Kasumi-1 (cell line): Measurements from ENCODE around the gene DPYSL5.
"Not testable (repeated sequence)": the region's sequence is repeated elsewhere in the genome, so short reads cannot be mapped to it uniquely, and the experiment has no call there.

Source experiments
- DNase-seq, 2 experiments: peaks; one replicate each; lab custom pipeline; 2025; lab: John Stamatoyannopoulos, UW

DPYSL5 gene, protein sequence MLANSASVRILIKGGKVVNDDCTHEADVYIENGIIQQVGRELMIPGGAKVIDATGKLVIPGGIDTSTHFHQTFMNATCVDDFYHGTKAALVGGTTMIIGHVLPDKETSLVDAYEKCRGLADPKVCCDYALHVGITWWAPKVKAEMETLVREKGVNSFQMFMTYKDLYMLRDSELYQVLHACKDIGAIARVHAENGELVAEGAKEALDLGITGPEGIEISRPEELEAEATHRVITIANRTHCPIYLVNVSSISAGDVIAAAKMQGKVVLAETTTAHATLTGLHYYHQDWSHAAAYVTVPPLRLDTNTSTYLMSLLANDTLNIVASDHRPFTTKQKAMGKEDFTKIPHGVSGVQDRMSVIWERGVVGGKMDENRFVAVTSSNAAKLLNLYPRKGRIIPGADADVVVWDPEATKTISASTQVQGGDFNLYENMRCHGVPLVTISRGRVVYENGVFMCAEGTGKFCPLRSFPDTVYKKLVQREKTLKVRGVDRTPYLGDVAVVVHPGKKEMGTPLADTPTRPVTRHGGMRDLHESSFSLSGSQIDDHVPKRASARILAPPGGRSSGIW

DNA sequence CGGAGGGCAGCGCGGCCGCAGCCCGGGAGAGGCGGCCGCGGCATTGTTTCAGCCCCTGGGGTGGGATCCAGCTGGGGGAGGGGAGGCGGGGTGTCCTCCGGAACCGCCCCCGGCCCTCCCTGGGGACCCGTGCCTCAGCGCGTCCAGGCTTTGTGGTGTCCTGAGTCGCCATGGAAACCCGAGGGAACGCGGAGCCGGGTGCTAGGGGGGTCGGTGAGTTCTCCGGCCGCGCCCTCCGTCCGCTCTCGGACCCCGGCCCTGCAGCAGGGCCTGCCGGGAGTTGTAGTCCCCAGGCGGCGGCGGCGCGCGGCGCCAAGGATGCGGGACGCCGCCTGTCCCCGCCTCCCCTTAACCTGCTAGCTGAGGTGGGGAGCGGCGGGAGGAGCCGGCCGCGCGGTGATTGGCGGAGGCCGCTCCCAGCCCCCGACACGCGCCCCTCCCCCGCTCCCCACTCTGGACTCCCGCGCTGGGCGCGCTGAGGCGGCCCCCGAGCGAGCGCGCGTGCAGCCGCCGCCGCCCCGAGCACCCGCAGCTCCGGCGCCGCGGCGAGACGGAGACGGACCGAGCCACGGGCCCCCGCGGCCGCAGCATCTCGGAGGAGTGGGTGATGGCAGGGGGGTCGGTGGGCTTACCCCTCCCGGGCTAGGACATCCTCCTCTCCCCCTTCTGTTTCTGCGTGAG is at the start of gene DPYSL5:
Gene DPYSL5 (plus strand): TSS at position 478 of the 681 bp plus-strand sequence. CDS start 50,368 bp downstream, outside the sequence.
- no peak for DNase-seq

DNA sequence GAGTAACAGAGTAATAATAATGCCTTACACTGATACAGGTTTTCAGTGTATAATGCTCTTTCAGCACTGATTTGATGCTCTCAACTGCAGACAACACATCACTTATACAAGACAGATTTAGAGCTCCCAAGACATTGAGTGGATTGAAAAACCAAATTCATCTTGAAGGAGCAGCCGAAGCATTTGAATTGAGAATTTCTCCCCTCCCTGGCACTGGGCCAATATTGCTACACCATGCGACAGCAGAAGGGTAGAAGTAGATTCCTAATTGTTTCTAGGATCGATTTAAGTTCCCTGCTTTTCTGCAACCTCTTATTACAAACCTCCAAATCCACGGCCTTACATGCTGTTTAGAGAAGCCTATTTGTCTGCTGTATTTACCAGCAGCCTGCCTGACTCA is 46.6 kb upstream of the DPYSL5 start:
- DNase-seq = no peak

DNA sequence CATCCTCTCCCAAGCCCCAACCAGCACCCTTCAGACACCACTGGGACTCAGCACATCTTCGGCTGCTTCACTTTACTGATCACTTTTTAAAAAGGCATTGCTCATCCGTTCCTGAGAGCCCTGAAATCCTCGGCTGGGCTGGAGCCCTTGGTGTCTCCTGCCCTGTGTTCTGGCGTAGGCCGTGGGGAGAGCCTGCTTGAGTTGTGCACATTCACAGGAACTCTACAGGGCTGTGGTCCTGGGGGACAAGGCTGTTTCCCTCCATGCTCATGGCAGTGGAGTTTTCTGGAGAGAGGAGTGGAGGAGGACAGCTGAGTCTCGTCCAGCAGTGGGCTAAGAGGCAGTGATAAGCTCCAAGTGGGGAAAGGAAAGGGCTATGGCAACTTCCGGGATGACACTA is 46.1 kb upstream of the DPYSL5 start:
- no peak for DNase-seq

DNA sequence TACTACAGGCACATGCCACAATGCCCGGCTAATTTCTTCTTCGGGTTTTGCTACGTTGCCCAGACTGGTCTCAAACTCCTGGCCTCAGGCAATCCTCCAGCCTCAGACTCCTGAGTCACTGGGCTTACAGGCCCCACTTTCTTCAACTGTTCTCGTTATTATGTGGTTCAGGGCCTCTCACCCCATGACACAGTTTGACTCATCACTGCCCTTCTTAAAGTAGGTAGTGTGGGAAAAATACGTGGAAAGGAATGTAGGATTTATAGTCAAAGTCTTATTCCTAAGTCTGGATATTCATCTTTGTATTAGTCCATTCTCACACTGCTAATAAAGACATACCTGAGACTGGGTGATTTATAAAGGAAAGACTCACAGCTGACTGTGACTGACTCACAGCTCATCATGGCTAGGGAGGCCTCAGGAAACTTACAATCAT is 42.7 kb upstream of the DPYSL5 start:
- DNase-seq = no peak

DNA sequence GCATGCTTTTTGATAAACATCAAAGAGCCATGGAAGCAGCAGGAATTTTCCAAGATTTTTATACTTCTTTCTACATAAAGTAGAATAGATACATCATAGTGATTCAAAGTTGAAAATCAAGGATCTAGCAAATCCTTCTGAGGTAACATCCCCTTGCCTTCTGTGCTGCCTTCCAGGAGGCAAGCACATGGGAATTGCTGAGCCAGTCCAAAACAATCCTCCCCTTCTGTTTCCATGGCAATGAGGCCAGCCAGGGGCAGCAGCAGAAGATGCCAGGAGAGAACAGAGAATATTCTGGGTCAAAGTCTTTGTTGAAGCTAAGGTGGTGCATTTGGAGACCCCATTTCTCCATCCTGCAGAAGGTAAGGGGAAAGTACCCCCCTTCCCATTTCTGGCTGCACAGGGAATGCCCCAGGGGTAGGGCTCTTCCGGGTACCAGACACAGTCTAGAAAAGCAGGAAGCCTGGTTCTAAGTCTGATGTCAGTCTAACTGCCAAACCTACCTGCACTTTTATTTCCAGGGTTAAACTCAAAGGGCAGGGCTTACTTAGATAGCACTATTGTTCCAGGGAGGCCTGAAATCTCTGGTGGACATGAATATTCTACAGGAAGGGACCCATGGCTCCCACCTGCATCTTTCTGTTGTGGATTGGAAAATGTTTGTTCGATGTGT is 40.0 kb upstream of the DPYSL5 start:
- no peak for DNase-seq

DNA sequence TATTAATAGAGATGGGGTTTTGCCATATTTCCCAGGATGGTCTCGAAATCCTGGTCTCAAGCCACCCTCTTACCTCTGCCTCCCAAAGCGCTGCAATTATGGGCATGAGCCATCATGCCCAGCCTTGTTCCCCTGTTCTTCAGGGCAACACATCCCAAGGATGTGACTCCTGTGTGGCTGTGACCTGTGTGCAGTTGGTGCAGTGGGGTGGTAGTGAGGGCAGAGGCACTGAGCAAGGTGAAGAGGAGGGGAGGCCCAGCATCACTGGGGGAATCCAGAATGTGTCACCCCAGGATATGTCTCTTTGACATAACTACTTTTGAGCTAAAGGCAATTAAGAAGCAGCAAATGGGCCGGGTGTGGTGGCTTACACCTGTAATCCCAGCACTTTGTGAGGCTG is 38.7 kb upstream of the DPYSL5 start:
- no peak for DNase-seq

DNA sequence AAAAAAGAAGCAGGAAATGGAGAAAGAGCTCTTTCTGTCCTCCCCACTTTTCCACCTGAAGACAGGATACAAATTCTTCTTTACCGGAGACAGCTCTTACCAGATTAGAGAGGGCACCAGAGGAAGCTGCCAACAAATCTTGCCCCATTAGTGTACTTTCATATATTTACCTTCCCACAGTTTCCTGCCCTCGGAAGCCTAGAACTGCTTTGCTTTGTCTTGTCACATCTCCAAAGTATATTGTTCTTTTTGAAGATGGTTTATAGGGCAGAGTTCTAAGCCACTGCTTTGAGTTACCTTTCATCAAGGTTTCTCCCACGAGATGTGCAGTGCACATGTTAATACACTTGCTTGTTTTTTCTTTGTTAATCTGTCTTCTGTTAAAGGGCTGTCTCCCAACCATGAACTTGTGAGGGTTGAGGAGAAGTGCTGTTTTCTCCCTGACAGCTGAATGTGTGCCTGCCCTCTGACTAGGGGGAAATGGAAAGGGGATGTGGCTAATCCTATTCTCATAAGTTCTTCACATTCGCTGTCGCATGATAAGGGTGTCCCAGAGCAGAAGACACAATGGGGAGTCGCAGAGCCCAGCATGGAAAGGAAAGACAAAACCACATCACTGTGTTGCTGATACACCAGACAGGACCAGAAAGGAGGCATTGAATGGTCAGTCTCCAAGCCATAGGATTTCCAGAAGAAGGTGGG is 37.9 kb upstream of the DPYSL5 start:
- peak; percentile 81 to 85 for DNase-seq

DNA sequence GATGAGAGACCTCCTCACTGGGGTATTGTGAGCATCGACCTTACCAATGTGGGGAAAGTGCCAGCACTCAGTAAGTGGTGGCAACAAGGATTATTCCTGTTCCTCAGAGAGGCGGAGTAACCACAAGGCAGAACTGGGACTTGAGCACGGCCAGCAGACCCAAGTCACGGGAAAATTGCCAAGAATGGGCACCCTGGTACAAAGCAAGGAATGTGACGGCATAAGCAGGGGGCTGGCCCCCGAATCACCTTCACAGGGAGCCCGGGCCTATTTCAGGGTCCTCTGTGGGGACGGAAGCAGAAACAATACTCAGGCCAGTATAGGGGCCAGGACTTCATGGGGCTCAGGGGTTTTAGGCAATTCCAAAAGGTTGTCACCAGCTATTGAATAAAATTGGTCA is 36.7 kb upstream of the DPYSL5 start:
- DNase-seq = no peak

DNA sequence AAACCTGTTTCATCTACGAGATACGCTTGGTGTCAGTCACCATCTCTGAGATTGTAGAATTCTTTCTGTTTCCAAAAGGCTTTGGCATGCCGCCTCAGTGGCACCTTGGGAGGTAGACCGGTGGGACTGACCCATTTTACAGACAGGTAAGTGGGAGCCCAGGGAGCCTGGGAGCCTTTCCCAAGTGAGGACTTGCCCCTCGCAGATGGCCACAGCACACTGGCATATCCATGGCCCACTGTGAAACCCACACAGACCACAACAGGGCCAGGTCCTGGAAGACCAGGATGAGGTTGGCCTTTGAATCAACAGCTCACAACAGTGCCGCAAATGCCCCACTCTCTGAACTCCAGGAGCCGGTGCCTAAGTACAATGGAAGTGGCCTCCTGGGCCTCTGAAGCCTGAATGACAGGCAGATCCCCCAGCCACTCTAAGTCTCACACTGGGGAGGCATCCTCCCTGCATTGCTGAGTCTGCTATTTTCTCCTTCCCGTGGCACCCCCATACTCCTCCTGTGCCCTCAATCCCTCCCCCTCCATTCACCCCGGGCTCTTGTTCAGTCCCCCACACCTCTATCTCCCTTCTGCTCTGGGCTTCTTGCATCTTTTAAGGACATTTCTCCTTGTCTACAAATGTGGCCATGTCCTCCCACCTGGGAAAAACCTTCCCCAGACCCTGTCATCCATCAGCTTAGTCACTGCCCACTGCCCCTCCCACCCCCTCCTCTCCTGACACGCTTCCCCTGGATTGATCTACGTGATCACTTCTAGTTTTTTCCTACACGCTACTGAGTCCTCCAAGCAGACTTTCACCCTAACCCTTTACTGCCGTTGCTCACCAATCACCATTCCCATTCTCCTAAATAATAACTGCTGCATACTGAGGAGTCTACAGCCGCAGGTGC is 35.9 kb upstream of the DPYSL5 start:
- no peak for DNase-seq

DNA sequence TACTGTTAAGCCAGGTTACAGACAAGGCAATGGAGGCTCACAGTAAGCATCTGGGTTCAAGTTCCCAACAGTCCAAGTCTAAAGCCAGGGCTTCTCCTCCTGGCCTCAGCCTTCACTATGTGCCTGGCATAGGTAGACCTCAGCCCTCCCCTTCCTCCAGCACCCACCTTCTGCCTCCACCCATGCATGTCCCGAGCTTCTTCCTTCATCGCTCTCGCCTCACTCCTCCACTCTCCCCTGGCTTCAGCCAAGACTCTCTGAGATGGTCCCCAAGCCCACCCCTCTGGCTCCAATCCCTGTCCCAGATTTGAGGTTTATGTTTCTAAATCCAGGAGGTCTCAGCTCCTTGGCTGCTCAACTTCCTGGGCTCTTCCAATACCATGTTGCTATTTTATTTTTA is 35.2 kb upstream of the DPYSL5 start:
- DNase-seq = no peak

DNA sequence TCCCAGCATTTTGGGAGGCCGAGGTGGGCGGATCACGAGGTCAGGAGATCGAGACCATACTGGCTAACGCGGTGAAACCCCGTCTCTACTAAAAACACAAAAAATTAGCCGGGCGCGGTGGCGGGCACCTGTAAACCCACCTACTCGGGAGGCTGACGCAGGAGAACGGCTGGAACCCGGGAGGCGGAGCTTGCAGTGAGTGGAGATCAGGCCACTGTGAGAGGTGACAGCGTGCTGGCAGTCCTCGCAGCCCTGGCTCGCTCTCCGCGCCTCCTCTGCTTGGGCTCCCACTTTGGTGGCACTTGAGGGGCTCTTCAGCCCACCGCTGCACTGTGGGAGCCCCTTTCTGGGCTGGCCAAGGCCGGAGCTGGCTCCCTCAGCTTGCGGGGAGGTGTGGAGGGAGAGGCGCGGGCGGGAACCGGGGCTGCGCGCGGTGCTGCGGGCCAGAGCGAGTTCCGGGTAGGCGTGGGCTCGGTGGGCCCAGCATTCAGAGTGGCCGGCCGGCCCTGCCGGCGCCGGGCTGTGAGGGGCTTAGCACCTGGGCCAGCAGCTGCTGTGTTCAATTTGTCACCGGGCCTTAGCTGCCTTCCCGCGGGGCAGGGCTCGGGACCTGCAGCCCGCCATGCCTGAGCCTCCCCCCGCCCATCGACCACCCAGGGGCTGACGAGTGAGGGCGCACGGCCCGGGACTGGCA is 33.7 kb upstream of the DPYSL5 start:
- not testable (repeated sequence) for DNase-seq

DNA sequence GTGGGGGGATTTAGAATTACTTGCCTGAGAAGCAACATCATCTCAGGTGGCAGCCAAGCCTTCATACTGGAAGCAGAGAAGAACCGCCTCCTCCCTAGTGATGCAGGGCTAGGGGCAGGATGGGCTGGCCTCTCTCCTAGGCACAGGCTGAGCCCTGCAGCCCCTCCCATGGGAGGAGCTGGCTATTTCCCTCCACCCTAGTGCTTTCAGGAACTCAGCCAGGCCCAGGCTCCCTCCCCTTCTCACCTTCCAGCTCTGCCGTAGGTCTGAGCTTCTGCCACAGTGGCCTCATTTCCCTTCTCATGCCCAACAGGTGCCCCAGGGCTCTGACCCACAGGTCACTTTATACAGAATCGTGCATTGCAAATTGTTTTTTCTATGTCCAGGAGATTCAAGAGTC is 31.0 kb upstream of the DPYSL5 start:
- no peak for DNase-seq

DNA sequence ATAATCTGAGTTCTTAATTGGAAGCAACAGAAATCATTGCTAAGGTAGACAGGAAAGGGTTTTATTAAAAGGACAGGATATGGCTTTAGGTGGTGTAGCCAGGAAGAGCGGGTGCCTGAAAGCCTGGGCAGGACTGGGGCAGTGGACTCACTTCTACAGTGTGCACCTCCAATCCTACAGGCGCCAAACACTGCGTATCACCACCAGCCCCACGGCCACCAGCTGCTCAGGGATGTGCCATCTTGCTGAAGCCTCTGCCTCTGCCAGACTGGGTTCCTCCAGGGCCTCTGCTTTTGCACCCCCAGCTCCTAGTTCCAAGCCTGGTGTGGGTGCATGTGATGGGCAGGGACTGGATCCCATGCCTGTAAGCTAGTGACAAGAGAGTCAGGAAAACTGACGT is 29.7 kb upstream of the DPYSL5 start:
- DNase-seq = no peak

DNA sequence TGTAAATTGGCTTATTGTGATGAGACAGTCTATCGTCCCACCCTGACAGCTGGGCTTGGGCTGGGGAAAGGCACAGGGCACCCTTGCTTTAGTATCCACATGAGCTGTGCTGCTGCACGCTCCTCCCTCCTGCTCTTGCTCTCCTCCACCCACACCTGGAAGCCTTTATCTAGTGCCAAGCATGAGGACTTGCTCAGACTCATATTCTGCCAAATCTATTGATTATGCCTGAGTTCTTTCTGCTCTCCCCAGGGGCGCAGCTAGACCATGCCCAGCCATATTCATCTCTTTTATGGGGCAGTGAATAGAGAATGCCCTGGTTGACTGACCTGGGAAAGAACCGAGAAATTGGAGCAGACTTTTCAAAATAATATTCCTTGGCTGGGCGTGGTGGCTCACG is 29.0 kb upstream of the DPYSL5 start:
- DNase-seq = no peak

DNA sequence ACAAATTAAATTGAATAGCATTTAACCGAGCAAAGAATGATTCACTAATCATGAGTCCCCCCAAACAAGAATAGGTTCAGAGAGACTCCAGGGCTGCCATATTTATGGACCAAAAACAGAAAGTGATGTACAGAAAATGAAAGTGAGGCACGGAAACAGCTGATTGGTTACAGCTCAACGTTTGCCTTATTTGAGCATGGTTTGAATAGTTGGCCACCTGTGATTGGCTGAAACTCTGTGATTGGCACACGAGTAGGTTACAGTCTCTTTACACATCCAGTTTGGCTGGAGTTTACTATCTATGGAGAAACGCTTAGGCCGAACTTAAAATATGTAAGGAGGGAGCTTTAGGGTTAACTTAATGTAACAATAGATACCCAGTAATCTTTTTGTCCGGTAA is 27.0 kb upstream of the DPYSL5 start:
- no peak for DNase-seq

DNA sequence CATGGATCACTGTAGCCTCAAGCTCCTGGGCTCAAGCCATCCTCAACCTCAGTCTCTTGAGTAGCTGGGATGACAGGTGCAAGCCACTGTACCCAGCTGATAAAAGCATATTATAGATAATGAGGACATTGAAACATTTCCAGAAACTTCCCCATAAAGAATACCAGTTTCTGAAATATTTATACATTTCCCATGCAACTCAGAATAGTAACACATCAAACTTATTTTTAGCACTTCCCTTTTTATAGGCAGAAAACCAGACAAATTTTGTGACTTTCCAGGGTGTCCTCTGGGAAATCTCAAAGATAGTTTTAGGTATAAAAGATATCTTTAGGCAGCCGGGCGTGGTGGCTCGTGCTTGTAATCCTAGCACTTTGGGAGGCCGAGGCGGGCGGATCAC is 25.1 kb upstream of the DPYSL5 start:
- no peak for DNase-seq

DNA sequence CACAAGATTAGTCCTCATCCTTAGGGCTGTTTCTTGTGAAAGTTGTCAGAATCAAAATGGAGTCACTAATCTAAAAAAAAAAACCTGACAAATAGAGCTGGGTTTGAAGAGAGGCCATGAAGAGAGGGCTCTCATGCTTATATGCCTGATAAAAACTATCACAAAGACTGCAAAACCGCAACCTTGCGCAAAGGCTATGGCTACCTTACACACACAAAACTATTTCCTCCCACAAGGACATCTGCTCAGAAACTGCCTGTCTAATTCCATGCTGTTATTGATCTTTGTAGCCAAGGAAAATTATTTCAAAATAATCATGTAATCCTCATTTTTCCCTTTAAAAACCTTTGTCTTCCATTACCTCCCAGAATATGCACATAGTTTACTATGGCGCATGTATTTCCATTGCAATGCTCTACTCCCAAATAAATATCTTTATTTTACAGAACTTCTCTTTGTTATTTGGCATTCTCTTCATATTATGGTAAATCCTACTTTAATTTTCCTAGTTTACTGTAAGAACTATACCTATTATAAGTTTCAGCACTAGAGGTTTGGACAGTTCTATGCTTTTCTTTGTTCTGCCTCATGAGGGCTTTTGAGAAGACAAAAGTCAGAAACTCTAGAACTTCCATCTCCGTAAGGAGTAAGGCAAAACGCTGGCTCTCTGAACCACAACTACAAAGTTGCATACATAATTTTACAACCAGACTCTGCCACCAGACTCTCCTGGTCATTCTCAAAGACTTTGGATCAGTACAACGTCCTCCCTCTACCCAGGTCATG is 9.6 kb upstream of the DPYSL5 start:
- DNase-seq = peak; percentile 52 to 70

DNA sequence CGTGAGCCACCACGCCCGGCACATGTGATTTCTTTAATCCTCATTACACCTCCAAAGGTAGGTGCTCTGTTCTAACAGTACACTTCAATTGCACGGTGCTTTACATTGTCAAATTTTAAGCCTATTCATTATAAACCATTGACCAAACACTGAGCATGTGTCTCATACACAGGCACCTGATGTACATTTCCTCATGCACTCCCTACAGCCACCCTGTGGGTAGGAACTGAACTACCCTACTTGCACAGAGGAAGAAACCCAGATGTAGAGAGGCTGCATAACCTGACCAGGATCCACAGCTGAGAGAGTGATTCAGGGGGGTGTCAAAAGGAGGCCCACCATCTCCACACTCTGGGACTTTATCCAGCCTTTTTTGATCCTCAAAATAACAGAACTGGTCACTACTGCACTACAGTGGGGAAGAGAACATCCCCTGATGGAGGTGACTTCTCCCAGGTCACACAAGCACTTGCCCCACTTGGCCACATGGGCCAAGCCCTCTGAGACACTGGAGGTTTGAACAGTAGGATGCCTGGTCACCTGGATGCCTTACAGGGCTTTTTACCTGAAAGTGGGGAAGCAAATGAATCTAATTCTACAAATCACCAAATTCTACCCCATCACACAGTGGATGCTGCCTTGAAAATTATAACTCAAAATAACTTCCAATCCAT is 6.9 kb upstream of the DPYSL5 start:
- DNase-seq = peak; percentile 39 to 45

DNA sequence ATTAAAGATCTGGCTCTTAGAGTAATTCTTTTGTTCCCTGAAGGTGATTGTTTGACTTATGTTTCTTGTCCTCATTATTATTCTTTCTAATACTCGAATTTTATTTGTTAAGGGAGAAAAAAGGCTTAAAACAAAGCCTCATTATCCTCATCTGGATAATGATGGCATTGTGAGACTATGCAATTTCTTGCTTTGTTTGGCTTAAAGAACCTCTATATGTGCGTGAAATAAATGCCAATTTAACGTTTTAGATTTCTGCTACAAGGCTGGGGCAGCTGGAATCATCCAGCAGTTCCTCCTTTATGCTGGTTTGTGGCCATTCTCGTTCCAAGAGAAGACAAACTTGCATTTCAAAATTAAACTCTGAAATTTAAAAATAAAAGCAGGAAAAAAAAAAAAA is 4.9 kb upstream of the DPYSL5 start:
- DNase-seq = no peak
